Spleen (tissue), 7 donors: ENCODE results near the gene GRAMD2B.

Source experiments
- CTCF ChIP-seq, 11 experiments: fragments of 200-600 bp in 7 of 11; fragments of 450-650 bp in 4 of 11; sonication (generic) in 4 of 11; IDR thresholded peaks in 8 of 11; conservative IDR thresholded peaks in 3 of 11; 1 replicate in 7 of 11; 2 replicates in 4 of 11; pipeline versions ENCODE4 v1.4.0 to v1.8.0; 2016 to 2021; ENCODE audit warnings: antibody characterized with exemption in 11 of 11, inconsistent platforms in 4 of 11, mild to moderate bottlenecking in 1 of 11
- POLR2A ChIP-seq, 3 donors: fragments of 450-650 bp; IDR thresholded peaks; one replicate each; pipeline ENCODE4 v1.5.1; 2017; ENCODE audit warnings: antibody characterized with exemption in 3 of 3, mild to moderate bottlenecking in 1 of 3
- donor health status: DM: no; HTN: no; CAD: no; lungs with moderate emphysema.
- donor health status: DM: no; HTN: no; CAD: no.
- donor health status: DM: no; HTN: no; CAD: no.

- TF ChIP-seq CTCF (IDR thresholded peaks at IDR 0.05 in 8 of 11, conservative IDR thresholded peaks at IDR 0.05 in 3 of 11), result no peak
- no peak for TF ChIP-seq POLR2A (IDR thresholded peaks at IDR 0.05)
Observed at GRCh38 chr5:126438267-126438666, 15.1 kb downstream of the GRAMD2B start.
